ENCODE measurements around the gene DPP6.
"Not testable (repeated sequence)": the region's sequence is repeated elsewhere in the genome, so short reads cannot be mapped to it uniquely, and the experiment has no call there.

GRCh38 chr7:154922472-154922871 is 870.3 kb downstream of the DPP6 start:
- not testable (repeated sequence) for TF ChIP-seq CTCF (IDR thresholded peaks at IDR 0.05 in 8 of 11, conservative IDR thresholded peaks at IDR 0.05 in 3 of 11); POLR2AphosphoS5 (IDR thresholded peaks at IDR 0.05)
